ENCODE measurements around the gene MCL1. TPM values are rescaled to one million over a fixed set of nuclear protein-coding genes. Genes with fewer than 3 reads are reported as not detected.
"Not testable (repeated sequence)": the region's sequence is repeated elsewhere in the genome, so short reads cannot be mapped to it uniquely, and the experiment has no call there.

The MCL1 gene
- total RNA-seq: 697 TPM
- long read RNA-seq, transcript MCL1-202 (3 exons, 3,932 nt): major isoform, 88 of 153 reads
- long read RNA-seq, transcript MCL1-203 (2 exons, 1,099 nt): minor isoform, 14 of 153 reads
- long read RNA-seq, partial matches to known transcripts: 0 of 153 reads
- long read RNA-seq, other reads (novel, unspliced or antisense): 49 of 153 reads

DNA sequence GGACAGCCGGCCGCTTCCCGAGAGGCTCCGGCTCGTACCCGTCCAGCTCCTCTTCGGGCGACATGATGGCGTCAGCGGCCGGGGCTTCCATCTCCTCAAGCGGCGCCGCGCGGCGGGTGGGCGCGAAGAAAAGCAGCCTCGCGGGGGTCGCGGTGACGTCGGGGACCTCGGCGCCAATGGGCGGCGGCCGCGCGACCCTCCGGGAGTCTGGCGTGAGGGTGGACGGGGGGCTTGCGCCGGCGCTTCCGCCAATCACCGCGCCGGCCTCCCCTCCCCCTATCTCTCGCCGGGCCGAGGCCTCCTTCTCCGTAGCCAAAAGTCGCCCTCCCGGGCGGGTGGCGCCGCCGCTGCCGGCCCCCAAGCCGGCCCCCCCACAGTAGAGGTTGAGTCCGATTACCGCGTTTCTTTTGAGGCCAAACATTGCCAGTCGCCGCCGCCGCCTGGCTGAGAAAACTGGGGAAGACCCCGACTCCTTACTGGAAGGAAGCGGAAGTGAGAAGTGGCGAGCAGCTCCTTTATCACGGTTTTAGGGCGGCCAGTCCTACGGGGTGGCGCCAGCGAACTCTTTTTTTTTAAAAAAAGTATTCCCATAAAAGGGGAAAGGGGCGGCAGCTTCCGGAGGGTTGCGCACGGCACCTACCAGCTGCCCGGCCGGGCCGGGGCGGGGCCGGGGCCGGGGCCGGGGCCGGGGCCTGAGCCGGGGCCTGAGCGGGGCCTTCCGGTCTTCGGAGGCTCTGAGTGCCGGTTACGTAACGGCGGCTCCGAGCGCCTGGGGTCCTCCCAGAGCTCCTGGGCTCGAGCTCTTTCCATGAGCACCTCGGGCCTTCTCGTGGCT lies at the start of gene MCL1:
Gene MCL1 (minus strand): TSS at position 501 of the 835 bp plus-strand sequence. CDS start 80 bp downstream, at position 421.
- peak; percentile 95 for DNase-seq (ENCODE audit: low spot score)

DNA sequence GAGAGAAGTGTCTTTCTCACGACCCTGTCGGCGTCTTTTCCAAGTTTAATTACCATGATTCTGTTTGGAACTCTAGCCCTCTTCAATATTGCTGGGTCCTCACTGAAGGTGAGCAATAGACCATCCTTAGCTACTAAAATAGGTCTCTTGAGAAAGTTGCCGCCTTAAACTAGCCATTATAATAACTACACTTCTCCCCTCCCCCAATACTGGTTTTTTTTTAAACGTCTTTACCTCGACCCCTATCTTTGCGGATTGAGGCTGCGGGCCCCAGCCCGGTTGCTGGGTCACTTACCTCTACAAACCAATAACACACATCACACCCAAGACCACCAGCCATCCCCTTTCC lies 49.3 kb upstream of the MCL1 start:
- DNase-seq (ENCODE audit: low spot score): no peak

DNA sequence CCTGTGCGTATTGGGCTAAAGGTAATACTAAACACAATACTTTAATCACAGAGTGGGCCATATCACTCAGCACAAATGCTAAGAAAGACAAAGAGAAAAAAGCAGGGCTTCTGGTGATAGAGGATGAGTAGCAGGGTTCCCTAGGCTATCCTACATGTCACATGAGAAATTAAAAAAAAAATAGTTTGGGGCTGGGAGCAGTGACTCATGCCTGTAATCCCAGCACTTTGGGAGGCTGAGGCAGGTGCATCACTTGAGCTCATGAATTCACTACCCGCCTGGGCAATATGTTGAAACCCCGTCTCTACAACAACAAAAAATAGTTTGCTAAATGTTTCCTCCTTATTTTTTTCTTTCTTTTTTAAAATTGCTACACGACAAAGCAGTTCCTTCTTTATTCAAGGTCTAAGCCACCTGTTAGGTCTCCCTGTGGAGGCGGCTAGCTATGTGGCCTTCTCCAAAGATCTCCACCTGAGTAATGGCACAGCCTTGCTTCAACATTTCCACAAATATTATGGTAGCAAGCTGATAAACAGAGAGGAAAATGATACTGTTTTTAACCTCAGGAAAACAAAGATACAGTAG lies 48.5 kb upstream of the MCL1 start:
- DNase-seq (ENCODE audit: low spot score): no peak

- no peak for DNase-seq (ENCODE audit: low spot score)
Observed at GRCh38 chr1:150626150-150626549, 46.7 kb upstream of the MCL1 start.

GRCh38 chr1:150624546-150624945 lies 45.1 kb upstream of the MCL1 start:
- not testable (repeated sequence) for DNase-seq (ENCODE audit: low spot score)

DNA sequence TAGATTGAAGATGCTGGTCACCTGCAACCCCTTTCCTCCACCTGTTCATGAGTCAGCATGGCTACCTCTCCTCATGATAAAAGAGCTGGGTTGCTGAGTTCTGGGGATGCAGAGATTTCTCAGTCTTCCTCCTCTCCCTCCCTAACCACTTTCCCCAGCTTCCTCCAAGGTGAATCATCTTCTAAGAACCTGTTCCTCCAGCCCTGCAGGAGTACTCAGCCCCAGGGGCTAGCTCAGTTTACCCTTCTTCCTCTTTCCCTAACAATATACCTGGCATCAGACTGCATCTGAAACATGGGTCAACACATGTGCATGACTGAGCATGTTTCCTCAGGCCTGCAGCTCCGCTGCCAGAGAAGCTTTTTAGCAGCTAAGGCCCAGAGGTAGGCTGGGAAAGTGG lies 44.7 kb upstream of the MCL1 start:
- not testable (repeated sequence) for DNase-seq (ENCODE audit: low spot score)

- no peak for DNase-seq (ENCODE audit: low spot score)
Observed at GRCh38 chr1:150622303-150622975, 43.0 kb upstream of the MCL1 start.

DNA sequence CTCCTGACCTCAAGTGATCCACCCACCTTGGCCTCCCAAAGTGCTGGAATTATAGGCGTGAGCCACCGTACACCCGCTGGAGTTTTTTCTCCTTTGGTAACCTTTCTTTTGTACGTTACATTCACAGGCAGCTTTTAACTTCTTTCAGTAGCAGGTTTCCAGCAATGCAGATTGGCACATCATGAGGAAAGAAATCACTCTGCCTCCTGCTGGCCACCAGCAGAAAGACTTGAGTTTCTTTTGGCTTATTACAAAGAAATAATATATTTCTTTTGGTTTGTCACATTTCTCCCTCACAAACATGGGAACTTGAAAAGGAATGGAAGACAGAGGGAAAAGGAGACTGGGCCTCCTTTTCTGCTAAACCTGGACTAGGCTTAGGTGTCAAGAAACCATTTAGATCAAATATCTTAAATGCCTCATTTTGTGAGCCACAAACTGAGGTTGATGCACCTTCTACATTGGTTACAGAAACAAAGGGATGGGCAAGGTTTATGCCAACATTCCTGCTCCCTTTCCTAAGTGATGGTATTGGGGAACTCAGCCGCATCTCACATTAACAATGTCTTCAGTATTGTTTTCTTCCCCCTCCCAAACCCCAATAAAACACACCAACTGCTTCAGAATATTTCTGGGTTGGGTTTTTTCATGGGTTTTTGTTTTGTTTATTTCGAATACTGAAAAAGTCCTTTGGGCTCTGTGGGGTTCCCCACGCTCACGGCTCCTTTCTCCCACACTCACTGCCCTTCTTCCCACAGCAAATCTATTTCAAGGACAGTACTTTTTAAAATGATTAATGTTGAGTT lies 42.3 kb upstream of the MCL1 start:
- no peak for DNase-seq (ENCODE audit: low spot score)

GRCh38 chr1:150620919-150621318 lies 41.5 kb upstream of the MCL1 start:
- DNase-seq (ENCODE audit: low spot score): no peak

DNA sequence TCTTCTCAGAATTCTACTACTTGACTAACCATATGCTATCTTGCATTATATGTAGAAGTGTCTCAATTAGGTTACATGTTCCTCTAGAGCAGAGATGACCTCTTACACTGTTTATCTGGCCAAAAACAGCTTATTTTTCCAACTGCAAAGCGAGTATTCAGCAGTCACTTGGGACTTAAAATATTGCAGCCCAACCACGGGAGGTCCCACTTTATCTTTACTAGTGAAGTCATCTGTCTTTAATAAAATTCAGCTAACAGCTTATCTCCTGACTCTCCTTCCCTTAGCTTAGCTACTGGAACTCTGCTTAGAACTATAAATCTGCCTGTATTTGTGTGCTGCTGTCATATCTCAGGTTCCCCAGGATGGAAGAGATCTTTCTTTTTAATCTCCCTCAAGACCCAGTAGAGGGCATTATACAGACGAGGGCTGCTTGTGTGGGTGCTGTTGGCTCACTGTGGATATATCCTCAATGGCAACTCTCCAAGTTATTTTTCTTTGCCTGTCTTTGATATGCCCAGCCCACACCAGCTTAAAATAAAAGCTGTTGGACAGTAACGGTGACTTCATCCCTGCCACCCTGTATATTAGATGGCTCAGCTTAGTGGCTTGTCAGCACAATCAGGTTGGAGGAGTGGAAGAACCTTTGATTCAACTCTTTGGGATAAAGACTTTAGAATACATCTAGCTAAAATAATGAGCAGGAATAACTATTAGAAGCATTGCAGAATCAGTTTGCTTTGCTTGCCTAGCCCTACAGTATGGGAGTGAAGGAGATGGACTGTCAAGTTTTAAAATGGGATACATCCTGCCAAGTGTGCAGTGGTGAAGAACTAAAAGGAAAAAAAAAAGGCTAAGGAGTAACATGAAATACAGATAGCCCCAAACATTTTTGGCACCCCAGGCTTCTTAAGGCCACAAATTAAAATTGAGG lies 40.4 kb upstream of the MCL1 start:
- no peak for DNase-seq (ENCODE audit: low spot score)

- DNase-seq (ENCODE audit: low spot score): no peak
Observed at GRCh38 chr1:150615346-150616201, 36.2 kb upstream of the MCL1 start.

- no peak for DNase-seq (ENCODE audit: low spot score)
Observed at GRCh38 chr1:150613061-150613920, 33.9 kb upstream of the MCL1 start.

DNA sequence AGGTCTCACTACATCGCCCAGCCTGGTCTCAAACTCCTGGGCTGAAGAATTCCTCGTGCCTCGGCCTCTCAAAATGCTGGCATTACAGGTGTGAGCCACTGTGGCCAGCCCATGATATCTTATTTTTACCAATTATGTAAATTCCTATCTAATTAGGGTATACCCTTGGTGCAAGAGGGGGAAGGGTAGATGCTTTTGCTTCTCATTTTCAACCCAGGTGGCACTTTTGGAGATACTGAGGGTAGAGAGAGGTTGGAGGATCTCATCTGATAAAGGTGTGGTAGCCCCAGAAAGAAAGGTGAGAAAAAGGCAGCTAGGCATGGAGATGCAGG lies 32.6 kb upstream of the MCL1 start:
- DNase-seq (ENCODE audit: low spot score): no peak

- no peak for DNase-seq (ENCODE audit: low spot score)
Observed at GRCh38 chr1:150610576-150610975, 31.2 kb upstream of the MCL1 start.

GRCh38 chr1:150609732-150610131 lies 30.3 kb upstream of the MCL1 start:
- DNase-seq (ENCODE audit: low spot score): no peak

- no peak for DNase-seq (ENCODE audit: low spot score)
Observed at GRCh38 chr1:150606463-150607142, 27.2 kb upstream of the MCL1 start.

DNA sequence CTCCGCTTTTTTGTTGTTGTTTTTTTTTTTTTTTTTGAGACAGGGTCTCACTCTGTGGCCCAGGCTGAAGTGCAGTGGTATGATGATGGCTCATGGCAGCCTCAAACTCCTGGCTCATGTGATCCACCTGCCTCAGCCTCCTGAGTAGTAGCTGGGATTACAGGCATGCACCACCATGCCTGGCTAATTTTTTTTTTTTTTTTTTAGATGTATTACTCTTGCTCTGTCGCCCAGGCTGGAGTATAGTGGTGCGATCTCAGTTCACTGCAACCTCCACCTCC lies 26.0 kb upstream of the MCL1 start:
- DNase-seq (ENCODE audit: low spot score): not testable (repeated sequence)

DNA sequence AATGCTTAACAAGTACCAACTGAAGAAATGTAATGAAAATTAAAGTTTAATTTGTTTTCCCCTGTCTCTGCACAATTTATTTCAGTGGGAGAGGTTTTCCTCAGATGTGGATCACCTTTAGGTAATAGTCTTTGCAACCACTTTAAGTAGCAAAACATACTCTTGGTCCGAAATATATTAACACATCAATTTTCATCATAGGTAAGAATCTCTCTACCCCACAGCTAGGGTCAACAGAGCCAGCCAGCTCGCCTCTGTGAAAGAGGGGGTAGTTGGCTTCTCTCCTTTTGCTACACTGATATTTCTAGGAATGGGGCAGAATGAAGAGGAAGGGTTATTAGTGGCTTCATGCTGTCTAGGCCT lies 24.8 kb upstream of the MCL1 start:
- no peak for DNase-seq (ENCODE audit: low spot score)
